ENCODE measurements around the gene RALY. TPM values are rescaled to one million over a fixed set of nuclear protein-coding genes. Genes with fewer than 3 reads are reported as not detected.

RALY gene
- polyA plus RNA-seq, 2 of the 4 experiments (the other 2 are of a cell fraction), result 63.4 to 102 TPM

DNA sequence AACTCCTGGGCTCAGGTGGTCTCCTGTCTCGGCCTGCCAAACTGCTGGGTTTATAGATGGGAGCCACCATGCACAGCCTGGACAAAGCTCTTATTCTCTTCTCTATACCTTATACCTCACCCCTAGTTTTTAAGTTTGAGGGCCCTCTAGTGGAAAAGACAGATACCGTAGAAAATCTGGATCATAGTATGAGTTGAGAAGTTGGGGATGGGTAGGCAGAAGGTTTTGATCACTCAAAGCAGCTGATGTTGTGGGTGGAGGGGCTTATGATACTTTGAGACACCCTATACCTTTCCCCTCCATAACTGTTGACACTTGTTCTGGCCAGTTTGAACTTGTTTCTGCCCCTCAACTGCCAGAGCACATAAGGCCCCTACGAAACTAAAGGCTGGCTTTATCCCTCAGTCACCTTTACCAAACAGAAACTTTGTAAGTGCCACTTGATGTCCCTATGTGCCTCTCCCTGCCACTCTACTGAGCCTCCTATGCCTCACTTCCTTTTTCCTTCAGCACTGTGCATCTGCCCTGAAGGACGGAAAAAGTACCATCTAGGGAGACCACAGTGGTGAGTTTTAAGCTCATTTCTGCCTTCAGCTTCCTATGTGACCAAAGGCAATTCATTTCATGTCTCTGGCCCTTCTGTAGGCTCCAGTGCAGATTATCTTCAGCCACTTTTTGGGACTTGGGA, 28.6 kb downstream of the RALY start:
- WGBS (ENCODE audit: missing lambda C conversion rate), result 72% methylated on average over 3 of the region's 4 CpGs
- FAIRE-seq (no peak), DNase-seq (ENCODE audit: low read depth in 1 of 2, low spot score in 1 of 2) (peak; percentile 39 to 78), ATAC-seq (peak; percentile 73 to 88; a peak in 5 of 6 replicates)
- Histone ChIP-seq H3K9me3 (no peaks in the 10 kb centered on the region), H3K4me3 (no peak overlapping the region), H3K27ac (no peak overlapping the region), H3K4me1 (peaks cover 12% of the 10 kb centered on the region; the same call in 1 of the 3 replicates), H3K4me2 (no peak overlapping the region)
- TF ChIP-seq, protein P1, sequence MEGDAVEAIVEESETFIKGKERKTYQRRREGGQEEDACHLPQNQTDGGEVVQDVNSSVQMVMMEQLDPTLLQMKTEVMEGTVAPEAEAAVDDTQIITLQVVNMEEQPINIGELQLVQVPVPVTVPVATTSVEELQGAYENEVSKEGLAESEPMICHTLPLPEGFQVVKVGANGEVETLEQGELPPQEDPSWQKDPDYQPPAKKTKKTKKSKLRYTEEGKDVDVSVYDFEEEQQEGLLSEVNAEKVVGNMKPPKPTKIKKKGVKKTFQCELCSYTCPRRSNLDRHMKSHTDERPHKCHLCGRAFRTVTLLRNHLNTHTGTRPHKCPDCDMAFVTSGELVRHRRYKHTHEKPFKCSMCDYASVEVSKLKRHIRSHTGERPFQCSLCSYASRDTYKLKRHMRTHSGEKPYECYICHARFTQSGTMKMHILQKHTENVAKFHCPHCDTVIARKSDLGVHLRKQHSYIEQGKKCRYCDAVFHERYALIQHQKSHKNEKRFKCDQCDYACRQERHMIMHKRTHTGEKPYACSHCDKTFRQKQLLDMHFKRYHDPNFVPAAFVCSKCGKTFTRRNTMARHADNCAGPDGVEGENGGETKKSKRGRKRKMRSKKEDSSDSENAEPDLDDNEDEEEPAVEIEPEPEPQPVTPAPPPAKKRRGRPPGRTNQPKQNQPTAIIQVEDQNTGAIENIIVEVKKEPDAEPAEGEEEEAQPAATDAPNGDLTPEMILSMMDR (IDR thresholded peaks at IDR 0.05), result peak; percentile 52
- TF ChIP-seq BHLHE40 (IDR thresholded peaks at IDR 0.05; ENCODE audit: low read depth, low read length) (no peak), MAZ (IDR thresholded peaks at IDR 0.05; ENCODE audit: borderline replicate concordance, low read depth, low read length) (no peak), CBX8 (IDR thresholded peaks at IDR 0.05) (no peak), SMC3 (IDR thresholded peaks at IDR 0.05) (0 out of 3 replicates have a peak, but pooled peaks have one; percentile 31), RFX5 (IDR thresholded peaks at IDR 0.05) (no peak), TFCP2L1 (CRISPR knock-in tag; IDR thresholded peaks at IDR 0.05) (no peak), RAD21 (conservative IDR thresholded peaks at IDR 0.05 in 1 of 2, IDR thresholded peaks at IDR 0.05 in 1 of 2) (peak; percentile 41 to 55; a peak in 4 of 5 replicates)
- ChIA-PET POLR2A (no interaction called here), CTCF (interaction anchor here (0.5 to 1.9 kb wide), 17 partner anchors 9 to 1153 kb away, joined by 3 to 7 read pairs (median 3); partner anchors contain the start of gene RALY)

DNA sequence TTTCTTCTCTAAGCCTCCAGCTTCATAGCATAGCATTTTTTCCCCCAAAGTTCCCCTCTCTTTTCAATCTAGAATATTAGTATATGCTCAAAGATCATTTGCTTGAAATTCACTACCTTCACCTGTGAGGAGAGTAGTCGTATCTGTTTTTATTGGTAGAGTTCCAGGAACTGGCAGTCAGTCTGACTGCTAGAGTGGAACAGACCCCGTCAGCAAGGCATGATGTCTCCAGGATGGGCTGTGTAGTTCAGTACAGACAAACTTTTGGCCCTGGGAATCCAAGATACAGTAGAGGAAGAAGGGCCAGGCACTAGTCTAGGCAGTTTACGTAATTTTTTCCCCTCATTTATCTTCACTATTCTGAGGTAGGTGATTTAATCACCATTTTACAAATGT, 29.1 kb downstream of the RALY start:
- no peak overlapping the region for H3K4me2 ChIP-seq
- no peak for TF ChIP-seq SREBF2 (IDR thresholded peaks at IDR 0.05)
- TF ChIP-seq, protein P2, sequence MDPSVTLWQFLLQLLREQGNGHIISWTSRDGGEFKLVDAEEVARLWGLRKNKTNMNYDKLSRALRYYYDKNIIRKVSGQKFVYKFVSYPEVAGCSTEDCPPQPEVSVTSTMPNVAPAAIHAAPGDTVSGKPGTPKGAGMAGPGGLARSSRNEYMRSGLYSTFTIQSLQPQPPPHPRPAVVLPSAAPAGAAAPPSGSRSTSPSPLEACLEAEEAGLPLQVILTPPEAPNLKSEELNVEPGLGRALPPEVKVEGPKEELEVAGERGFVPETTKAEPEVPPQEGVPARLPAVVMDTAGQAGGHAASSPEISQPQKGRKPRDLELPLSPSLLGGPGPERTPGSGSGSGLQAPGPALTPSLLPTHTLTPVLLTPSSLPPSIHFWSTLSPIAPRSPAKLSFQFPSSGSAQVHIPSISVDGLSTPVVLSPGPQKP (IDR thresholded peaks at IDR 0.05; ENCODE audit: low read depth, low read length), result no peak
- TF ChIP-seq HOXA7 (CRISPR knock-in tag; IDR thresholded peaks at IDR 0.05), result no peak
- no peak for TF ChIP-seq BHLHE40 (IDR thresholded peaks at IDR 0.05; ENCODE audit: low read depth, low read length)
- TF ChIP-seq HDAC2 (IDR thresholded peaks at IDR 0.05), result no peak
- TF ChIP-seq KDM1A (IDR thresholded peaks at IDR 0.05; ENCODE audit: low read depth), result no peak
- no peak for TF ChIP-seq SMC3 (IDR thresholded peaks at IDR 0.05)
- TF ChIP-seq, protein P3, sequence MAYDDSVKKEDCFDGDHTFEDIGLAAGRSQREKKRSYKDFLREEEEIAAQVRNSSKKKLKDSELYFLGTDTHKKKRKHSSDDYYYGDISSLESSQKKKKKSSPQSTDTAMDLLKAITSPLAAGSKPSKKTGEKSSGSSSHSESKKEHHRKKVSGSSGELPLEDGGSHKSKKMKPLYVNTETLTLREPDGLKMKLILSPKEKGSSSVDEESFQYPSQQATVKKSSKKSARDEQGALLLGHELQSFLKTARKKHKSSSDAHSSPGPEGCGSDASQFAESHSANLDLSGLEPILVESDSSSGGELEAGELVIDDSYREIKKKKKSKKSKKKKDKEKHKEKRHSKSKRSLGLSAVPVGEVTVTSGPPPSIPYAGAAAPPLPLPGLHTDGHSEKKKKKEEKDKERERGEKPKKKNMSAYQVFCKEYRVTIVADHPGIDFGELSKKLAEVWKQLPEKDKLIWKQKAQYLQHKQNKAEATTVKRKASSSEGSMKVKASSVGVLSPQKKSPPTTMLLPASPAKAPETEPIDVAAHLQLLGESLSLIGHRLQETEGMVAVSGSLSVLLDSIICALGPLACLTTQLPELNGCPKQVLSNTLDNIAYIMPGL (CRISPR knock-in tag; IDR thresholded peaks at IDR 0.05; ENCODE audit: borderline replicate concordance), result no peak
- no peak for TF ChIP-seq CHD2 (IDR thresholded peaks at IDR 0.05; ENCODE audit: low read length, partially characterized antibody)
- TF ChIP-seq FOSB (CRISPR knock-in tag; IDR thresholded peaks at IDR 0.05), result no peak
- TF ChIP-seq EP300 (IDR thresholded peaks at IDR 0.05), result no peak
- TF ChIP-seq ZSCAN20 (CRISPR knock-in tag; IDR thresholded peaks at IDR 0.05), result no peak
- no peak for TF ChIP-seq TFCP2L1 (CRISPR knock-in tag; IDR thresholded peaks at IDR 0.05)
- TF ChIP-seq, protein P4, sequence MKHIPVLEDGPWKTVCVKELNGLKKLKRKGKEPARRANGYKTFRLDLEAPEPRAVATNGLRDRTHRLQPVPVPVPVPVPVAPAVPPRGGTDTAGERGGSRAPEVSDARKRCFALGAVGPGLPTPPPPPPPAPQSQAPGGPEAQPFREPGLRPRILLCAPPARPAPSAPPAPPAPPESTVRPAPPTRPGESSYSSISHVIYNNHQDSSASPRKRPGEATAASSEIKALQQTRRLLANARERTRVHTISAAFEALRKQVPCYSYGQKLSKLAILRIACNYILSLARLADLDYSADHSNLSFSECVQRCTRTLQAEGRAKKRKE (CRISPR knock-in tag; IDR thresholded peaks at IDR 0.05; ENCODE audit: low read depth), result no peak
- TF ChIP-seq, protein P5, sequence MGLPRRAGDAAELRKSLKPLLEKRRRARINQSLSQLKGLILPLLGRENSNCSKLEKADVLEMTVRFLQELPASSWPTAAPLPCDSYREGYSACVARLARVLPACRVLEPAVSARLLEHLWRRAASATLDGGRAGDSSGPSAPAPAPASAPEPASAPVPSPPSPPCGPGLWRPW (IDR thresholded peaks at IDR 0.05), result no peak
- no peak for TF ChIP-seq ZNF302 (CRISPR knock-in tag; IDR thresholded peaks at IDR 0.05)
- TF ChIP-seq, protein P6, sequence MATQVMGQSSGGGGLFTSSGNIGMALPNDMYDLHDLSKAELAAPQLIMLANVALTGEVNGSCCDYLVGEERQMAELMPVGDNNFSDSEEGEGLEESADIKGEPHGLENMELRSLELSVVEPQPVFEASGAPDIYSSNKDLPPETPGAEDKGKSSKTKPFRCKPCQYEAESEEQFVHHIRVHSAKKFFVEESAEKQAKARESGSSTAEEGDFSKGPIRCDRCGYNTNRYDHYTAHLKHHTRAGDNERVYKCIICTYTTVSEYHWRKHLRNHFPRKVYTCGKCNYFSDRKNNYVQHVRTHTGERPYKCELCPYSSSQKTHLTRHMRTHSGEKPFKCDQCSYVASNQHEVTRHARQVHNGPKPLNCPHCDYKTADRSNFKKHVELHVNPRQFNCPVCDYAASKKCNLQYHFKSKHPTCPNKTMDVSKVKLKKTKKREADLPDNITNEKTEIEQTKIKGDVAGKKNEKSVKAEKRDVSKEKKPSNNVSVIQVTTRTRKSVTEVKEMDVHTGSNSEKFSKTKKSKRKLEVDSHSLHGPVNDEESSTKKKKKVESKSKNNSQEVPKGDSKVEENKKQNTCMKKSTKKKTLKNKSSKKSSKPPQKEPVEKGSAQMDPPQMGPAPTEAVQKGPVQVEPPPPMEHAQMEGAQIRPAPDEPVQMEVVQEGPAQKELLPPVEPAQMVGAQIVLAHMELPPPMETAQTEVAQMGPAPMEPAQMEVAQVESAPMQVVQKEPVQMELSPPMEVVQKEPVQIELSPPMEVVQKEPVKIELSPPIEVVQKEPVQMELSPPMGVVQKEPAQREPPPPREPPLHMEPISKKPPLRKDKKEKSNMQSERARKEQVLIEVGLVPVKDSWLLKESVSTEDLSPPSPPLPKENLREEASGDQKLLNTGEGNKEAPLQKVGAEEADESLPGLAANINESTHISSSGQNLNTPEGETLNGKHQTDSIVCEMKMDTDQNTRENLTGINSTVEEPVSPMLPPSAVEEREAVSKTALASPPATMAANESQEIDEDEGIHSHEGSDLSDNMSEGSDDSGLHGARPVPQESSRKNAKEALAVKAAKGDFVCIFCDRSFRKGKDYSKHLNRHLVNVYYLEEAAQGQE (IDR thresholded peaks at IDR 0.05), result no peak
- TF ChIP-seq NFE2L2 (conservative IDR thresholded peaks at IDR 0.05; ENCODE audit: low read length), result no peak
- TF ChIP-seq PHF8 (IDR thresholded peaks at IDR 0.05; ENCODE audit: borderline replicate concordance, low read depth), result no peak
- TF ChIP-seq, protein P7, sequence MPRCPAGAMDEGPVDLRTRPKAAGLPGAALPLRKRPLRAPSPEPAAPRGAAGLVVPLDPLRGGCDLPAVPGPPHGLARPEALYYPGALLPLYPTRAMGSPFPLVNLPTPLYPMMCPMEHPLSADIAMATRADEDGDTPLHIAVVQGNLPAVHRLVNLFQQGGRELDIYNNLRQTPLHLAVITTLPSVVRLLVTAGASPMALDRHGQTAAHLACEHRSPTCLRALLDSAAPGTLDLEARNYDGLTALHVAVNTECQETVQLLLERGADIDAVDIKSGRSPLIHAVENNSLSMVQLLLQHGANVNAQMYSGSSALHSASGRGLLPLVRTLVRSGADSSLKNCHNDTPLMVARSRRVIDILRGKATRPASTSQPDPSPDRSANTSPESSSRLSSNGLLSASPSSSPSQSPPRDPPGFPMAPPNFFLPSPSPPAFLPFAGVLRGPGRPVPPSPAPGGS (IDR thresholded peaks at IDR 0.05), result no peak
- ChIA-PET POLR2A (no interaction called here), CTCF (interaction anchor here (0.6 to 1.9 kb wide), 12 partner anchors 9 to 1154 kb away, joined by 3 to 7 read pairs (median 3); partner anchors contain the start of gene RALY)
- no peak for DNase-seq (ENCODE audit: low read depth in 1 of 2, low spot score in 1 of 2)
- no peak for FAIRE-seq
- 87% methylated on average over 3 of the region's 3 CpGs for WGBS (ENCODE audit: missing lambda C conversion rate)
- no peak for ATAC-seq
- H3K4me3 ChIP-seq, result no peak overlapping the region
- H3K4me1 ChIP-seq, result peaks cover 9% of the 10 kb centered on the region; the same call in 1 of the 3 replicates
- H3K27ac ChIP-seq, result no peak overlapping the region
- H3K9me3 ChIP-seq, result no peaks in the 10 kb centered on the region
